WTC11 (cell line): ENCODE results near the gene FAM221B. TPM values are rescaled to one million over a fixed set of nuclear protein-coding genes. Genes with fewer than 3 reads are reported as not detected.

ENCODE experiments used
- ATAC-seq: fragments of 200-7000 bp; cut with Tn5 transposase; 2 replicates; pipeline ENCODE4 v1.10.0; 2021; ENCODE audit warnings: mild to moderate bottlenecking, moderate library complexity
- CTCF ChIA-PET: fragments of 300-600 bp; sonication (Branson Sonifier 250); formaldehyde crosslinking; loops from one replicate; lab custom pipeline; 2021; ENCODE audit warnings: antibody characterized with exemption; lab: Charles Lee
- POLR2A ChIA-PET: fragments of 350-600 bp; sonication (Branson Sonifier 250); formaldehyde crosslinking; loops from one replicate; lab custom pipeline; 2021; ENCODE audit warnings: antibody characterized with exemption; lab: Charles Lee
- DNase-seq: peaks from one replicate; pipeline ENCODE4 v3.0.0; 2021; ENCODE audit warnings: low spot score
- H3K27ac Mint-ChIP-seq: 2 replicates; pipeline ENCODE4 v1.8.0; 2021; ENCODE audit warnings: mixed read lengths
- H3K27me3 Mint-ChIP-seq: 2 replicates; pipeline ENCODE4 v1.8.0; 2021; ENCODE audit warnings: low read depth, mild to moderate bottlenecking, moderate library complexity, mixed read lengths
- H3K36me3 Mint-ChIP-seq: 2 replicates; pipeline ENCODE4 v1.8.0; 2021; ENCODE audit warnings: mixed read lengths
- H3K4me1 Mint-ChIP-seq: 2 replicates; pipeline ENCODE4 v1.8.0; 2022; ENCODE audit warnings: mixed read lengths
- H3K4me3 Mint-ChIP-seq: 2 replicates; pipeline ENCODE4 v1.8.0; 2021; ENCODE audit warnings: mild to moderate bottlenecking, moderate library complexity, mixed read lengths
- H3K9me3 Mint-ChIP-seq: 2 replicates; pipeline ENCODE4 v1.8.0; 2021; ENCODE audit warnings: mixed read lengths
- AR ChIP-seq: fragments of 250-450 bp; sonication (Bioruptor Pico); IDR thresholded peaks from 2 replicates; pipeline ENCODE4 v1.9.0; 2021; ENCODE audit warnings: mild to moderate bottlenecking
- ARID4B ChIP-seq: sonication (generic); formaldehyde crosslinking; IDR thresholded peaks from 2 replicates; pipeline ENCODE4 v1.8.0; 2023; ENCODE audit warnings: missing genetic modification reagents, mild to moderate bottlenecking, borderline replicate concordance
- CREB1 ChIP-seq: sonication (generic); formaldehyde crosslinking; IDR thresholded peaks from 2 replicates; pipeline ENCODE4 v1.8.0; 2023; ENCODE audit warnings: mild to moderate bottlenecking, missing genetic modification reagents
- E2F4 ChIP-seq: sonication (generic); formaldehyde crosslinking; IDR thresholded peaks from 2 replicates; pipeline ENCODE4 v1.8.1; 2022; ENCODE audit warnings: low read depth, mild to moderate bottlenecking, moderate library complexity, missing genetic modification reagents, borderline replicate concordance
- ESRRA ChIP-seq: sonication (generic); formaldehyde crosslinking; IDR thresholded peaks from 2 replicates; pipeline ENCODE4 v1.8.1; 2022; ENCODE audit warnings: mild to moderate bottlenecking, missing genetic modification reagents, borderline replicate concordance
- FOXJ3 ChIP-seq: sonication (generic); formaldehyde crosslinking; IDR thresholded peaks from 2 replicates; pipeline ENCODE4 v1.9.0; 2021; ENCODE audit warnings: missing genetic modification reagents, mild to moderate bottlenecking, borderline replicate concordance
- HMGXB4 ChIP-seq: sonication (generic); formaldehyde crosslinking; IDR thresholded peaks from 2 replicates; pipeline ENCODE4 v1.8.1; 2023; ENCODE audit warnings: mild to moderate bottlenecking, moderate library complexity, missing genetic modification reagents
- MXD4 ChIP-seq: fragments of 250-450 bp; sonication (Bioruptor Pico); IDR thresholded peaks from 2 replicates; pipeline ENCODE4 v1.8.0; 2021; ENCODE audit warnings: mild to moderate bottlenecking, moderate library complexity, borderline replicate concordance
- NR2C2 ChIP-seq: sonication (generic); formaldehyde crosslinking; IDR thresholded peaks from 2 replicates; pipeline ENCODE4 v1.8.0; 2022; ENCODE audit warnings: mild to moderate bottlenecking, missing genetic modification reagents
- NR3C1 ChIP-seq: sonication (generic); formaldehyde crosslinking; conservative IDR thresholded peaks from 2 replicates; pipeline ENCODE4 v1.8.1; 2023; ENCODE audit warnings: low read depth, mild to moderate bottlenecking, missing genetic modification reagents
- PRDM15 ChIP-seq: sonication (generic); formaldehyde crosslinking; IDR thresholded peaks from 2 replicates; pipeline ENCODE4 v1.8.0; 2022; ENCODE audit warnings: missing genetic modification reagents
- TEAD1 ChIP-seq: sonication (generic); formaldehyde crosslinking; IDR thresholded peaks from 2 replicates; pipeline ENCODE4 v1.8.0; 2022; ENCODE audit warnings: mild to moderate bottlenecking, missing genetic modification reagents
- ZNF425 ChIP-seq: fragments of 250-450 bp; sonication (Bioruptor Pico); conservative IDR thresholded peaks from 2 replicates; pipeline ENCODE4 v1.9.0; 2021; ENCODE audit warnings: mild to moderate bottlenecking
- total RNA-seq: library from RNA; stranded (reverse); gene quantifications from 3 replicates; pipeline ENCODE4 v1.2.3, GENCODE V29; 2021

The FAM221B gene
- total RNA-seq, 1 experiment from 2014 or later: 0.11 TPM

GRCh38 chr9:35845824-35846771, 17.6 kb upstream of the FAM221B start (continued):
- TF ChIP-seq PRDM15 (peak; percentile 48; the same call in 1 of the 2 replicates), ZNF425 (CRISPR knock-in tag) (no peak), FOXJ3 (CRISPR knock-in tag) (no peak)

GRCh38 chr9:35844628-35845270, 16.2 kb upstream of the FAM221B start:
- H3K4me1 Mint-ChIP-seq: peaks cover 37% of the 10 kb centered on the region
- H3K27ac Mint-ChIP-seq: peak overlapping the region; percentile 25
- peak overlapping the region; percentile 65 for H3K4me3 Mint-ChIP-seq
- peaks cover 4% of the 10 kb centered on the region; the same call in 1 of the 2 replicates for H3K36me3 Mint-ChIP-seq
- ATAC-seq (peak; percentile 17), DNase-seq (no peak)
- TF ChIP-seq TEAD1: 0 out of 2 replicates have a peak, but pooled peaks have one; percentile 24
- TF ChIP-seq AR: no peak
- no peaks in the 10 kb centered on the region for H3K9me3 Mint-ChIP-seq
- ChIA-PET POLR2A (no interaction called here), CTCF (interaction anchor here (1.0 to 3.7 kb wide), 8 partner anchors 9 to 54 kb away, joined by 3 to 32 read pairs (median 8); partner anchors contain the start of genes FAM221B, HINT2 and TMEM8B)
- peaks cover 36% of the 10 kb centered on the region for H3K27me3 Mint-ChIP-seq

GRCh38 chr9:35842795-35843194, 14.3 kb upstream of the FAM221B start:
- Mint-ChIP-seq H3K4me1 (peaks cover 37% of the 10 kb centered on the region), H3K36me3 (peaks cover 4% of the 10 kb centered on the region; the same call in 1 of the 2 replicates), H3K4me3 (no peak overlapping the region), H3K27ac (no peak overlapping the region), H3K27me3 (peaks cover 45% of the 10 kb centered on the region), H3K9me3 (no peaks in the 10 kb centered on the region)
- ATAC-seq: no peak
- no peak for DNase-seq
- CTCF ChIA-PET: no interaction called here
- POLR2A ChIA-PET: no interaction called here
- TF ChIP-seq HMGXB4 (CRISPR knock-in tag) (no peak), ESRRA (CRISPR knock-in tag) (no peak), ARID4B (no peak), FOXJ3 (CRISPR knock-in tag) (no peak), NR3C1 (CRISPR knock-in tag) (no peak), MXD4 (CRISPR knock-in tag) (no peak), CREB1 (CRISPR knock-in tag) (no peak), NR2C2 (no peak), E2F4 (CRISPR knock-in tag) (no peak)
